GM12875 (cell line): ENCODE data around the gene ZNF367.

Experiments
- H3K4me3 ChIP-seq: one replicate; pipeline ENCODE4 v1.5.1; 2011; ENCODE audit warnings: low read depth, low read length, control low read depth
- TF ChIP-seq, protein P1 (sequence below): IDR thresholded peaks from 2 replicates; pipeline ENCODE4 v1.5.1; 2011; ENCODE audit warnings: low read depth, mild to moderate bottlenecking, control low read depth, inconsistent platforms, low read length, moderate library complexity, borderline replicate concordance; ENCODE audit not compliant: insufficient read depth

The ZNF367 gene

DNA sequence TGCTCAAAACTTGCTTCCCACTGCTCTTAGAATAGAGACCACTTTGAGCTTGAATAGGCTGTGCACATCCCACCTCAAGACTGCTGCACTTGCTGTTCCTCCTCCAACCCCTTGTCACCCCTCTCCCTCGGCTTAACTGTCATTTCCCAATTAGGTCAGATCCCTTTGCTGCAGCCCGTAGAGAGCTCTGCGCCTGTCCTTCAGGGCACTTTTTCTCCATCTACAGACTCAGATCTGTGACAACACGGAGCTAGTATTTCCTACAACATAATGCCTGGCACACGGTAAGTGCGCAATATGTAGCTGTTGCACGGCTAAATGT is 31.3 kb upstream of the ZNF367 start:
- peak overlapping the region; percentile 51 for H3K4me3 ChIP-seq
- TF ChIP-seq, protein P1, sequence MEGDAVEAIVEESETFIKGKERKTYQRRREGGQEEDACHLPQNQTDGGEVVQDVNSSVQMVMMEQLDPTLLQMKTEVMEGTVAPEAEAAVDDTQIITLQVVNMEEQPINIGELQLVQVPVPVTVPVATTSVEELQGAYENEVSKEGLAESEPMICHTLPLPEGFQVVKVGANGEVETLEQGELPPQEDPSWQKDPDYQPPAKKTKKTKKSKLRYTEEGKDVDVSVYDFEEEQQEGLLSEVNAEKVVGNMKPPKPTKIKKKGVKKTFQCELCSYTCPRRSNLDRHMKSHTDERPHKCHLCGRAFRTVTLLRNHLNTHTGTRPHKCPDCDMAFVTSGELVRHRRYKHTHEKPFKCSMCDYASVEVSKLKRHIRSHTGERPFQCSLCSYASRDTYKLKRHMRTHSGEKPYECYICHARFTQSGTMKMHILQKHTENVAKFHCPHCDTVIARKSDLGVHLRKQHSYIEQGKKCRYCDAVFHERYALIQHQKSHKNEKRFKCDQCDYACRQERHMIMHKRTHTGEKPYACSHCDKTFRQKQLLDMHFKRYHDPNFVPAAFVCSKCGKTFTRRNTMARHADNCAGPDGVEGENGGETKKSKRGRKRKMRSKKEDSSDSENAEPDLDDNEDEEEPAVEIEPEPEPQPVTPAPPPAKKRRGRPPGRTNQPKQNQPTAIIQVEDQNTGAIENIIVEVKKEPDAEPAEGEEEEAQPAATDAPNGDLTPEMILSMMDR: no peak

DNA sequence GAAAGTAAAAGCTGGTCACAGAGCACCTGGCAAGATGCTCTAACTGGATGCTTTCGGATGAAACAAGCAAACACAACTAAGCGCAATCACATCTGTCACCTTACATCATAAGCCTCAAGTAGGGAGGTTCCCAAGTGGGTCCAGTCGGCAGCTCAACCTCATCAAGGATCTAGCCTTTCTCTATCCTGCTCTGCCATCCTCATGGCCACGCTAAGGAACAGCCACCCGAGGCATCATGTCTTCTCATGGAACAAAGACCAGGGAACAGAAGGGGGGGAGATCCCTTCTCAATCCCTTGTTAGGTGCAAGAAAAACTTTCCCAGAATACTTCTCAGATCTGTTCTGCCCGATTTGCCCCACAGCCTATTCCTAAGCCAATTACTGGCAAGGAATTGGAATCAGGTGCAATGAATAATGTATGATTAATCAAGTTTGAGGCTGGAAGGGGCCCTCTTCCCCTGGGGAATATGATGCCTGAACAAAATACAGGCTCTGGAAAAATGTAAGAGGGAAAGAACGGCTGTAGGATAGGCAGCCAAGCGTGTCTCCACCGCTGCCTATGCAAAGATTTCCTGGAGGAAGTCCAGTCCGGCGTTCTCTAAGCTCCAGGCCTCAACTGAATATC is 30.5 kb upstream of the ZNF367 start:
- TF ChIP-seq, protein P1: no peak
- H3K4me3 ChIP-seq: no peak overlapping the region

DNA sequence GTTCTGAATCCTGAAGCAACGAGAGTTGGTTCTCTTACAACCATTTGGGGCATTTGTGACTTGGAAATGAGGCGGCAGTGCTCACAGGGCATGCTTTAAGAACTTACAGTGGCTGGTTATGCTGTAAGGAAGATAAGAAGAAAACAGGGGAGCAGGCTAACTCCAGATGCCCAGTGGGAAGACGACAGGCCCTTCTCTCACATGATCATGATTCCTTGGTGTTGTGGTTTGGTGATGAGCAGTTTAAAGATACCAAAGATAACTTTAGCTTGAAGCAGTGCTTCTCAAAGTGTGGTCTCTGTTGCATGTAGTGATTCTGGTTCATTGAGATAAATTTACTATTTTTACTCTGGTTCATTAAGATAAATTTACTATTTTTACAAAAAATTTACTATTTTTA is 29.2 kb upstream of the ZNF367 start:
- no peak overlapping the region for H3K4me3 ChIP-seq
- TF ChIP-seq, protein P1: no peak

DNA sequence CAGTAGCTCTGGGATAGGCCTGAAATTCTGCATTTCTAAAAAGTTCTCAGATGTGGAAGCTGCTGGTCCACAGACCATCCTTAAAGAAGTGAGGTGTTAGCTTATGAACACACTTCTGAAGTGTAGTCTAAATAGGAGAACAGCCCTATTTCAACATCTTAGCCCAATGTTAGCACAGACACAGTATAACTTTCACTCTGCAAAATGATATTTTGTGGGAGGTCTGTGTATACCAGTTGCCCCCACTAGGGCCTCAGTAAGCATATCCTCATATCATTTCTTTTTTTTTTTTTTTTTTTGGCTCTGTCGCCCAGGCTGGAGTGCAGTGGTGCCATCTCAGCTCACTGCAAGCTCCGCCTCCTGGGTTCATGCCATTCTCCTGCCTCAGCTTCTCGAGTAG is 24.3 kb upstream of the ZNF367 start:
- no peak overlapping the region for H3K4me3 ChIP-seq

DNA sequence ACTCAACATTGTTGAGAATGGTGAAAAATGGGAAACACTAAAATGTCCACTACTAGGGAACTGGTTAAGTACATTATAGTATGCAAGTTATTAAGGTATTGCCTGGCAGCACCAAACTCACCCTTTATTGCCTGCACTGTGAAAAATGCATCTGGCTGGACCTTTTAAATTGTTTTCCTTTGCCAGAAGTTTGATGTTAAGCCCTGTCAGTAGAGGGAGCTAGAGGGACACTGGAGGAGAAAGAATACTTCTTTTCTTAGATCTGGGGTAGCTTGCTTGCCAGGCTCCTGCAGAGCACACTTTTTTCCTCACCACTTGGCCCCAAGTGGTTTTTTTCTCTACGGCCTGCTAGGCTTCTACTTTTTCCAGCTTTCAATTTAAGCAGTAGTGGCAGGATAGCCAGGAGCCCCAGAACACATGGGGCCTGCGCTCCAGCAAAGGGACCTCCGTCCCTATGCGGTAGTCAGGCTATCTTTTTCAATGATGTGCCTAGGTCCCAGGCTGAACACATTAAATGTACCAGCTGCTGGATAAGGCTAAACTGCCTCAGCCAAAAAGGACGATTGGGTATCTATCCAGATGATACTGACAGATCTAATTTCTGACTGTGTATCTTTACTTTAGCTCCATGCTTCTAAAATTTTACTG is 23.8 kb upstream of the ZNF367 start:
- TF ChIP-seq, protein P1: peak; percentile 54; the same call in 1 of the 2 replicates
- H3K4me3 ChIP-seq: no peak overlapping the region

More for the DNA sequence above, 24.3 kb upstream of the ZNF367 start:
- TF ChIP-seq, protein P1: no peak

DNA sequence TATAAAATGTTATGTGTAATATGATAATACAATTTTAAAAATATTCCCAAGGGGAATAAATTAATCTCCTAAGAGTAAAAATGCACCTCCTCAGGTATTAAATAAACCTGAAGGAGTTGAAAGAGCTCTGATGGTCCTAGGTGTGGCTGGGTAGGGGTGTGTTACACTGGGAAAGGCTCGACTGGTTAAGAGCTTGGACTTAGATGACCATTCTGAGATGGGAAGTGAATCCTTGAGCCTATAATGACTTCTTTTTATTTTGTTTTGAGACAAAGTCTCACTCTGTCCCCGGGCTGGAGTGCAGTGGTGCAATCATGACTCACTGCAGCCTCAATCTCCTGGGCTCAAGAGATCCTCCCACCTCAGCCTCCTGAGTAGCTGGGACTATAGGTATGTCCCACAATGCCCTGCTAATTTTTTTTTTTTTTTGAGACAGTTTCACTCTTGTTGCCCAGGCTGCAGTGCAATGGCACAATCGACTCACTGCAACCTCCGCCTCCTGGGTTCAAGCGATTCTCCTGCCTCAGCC is 22.6 kb upstream of the ZNF367 start:
- TF ChIP-seq, protein P1: no peak
- H3K4me3 ChIP-seq: no peak overlapping the region

DNA sequence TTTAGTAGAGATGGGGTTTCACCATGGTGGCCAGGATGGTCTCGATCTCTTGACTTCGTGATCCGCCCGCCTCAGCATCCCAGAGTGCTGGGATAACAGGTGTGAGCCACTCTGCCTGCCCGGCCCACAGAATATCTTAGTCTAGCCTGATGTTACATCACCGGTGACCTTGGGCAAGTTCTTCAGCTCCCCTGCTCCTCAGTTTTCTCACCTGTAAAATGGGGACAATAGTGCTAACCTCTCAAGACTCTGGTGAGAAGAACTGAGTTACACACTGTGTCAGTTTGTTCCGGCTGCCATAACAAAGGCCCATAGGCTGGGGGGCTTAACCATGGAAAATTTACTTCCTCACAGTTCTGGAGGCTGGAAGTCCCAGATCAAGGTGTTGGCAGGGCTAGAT is 19.3 kb upstream of the ZNF367 start:
- no peak overlapping the region for H3K4me3 ChIP-seq
- TF ChIP-seq, protein P1: no peak
